Heart right ventricle (tissue), 16 donors: ENCODE measurements around the gene SPSB1. TPM values are rescaled to one million over a fixed set of nuclear protein-coding genes. Genes with fewer than 3 reads are reported as not detected.

Experiments used
- ATAC-seq, 8 donors: fragments of 200-7000 bp; cut with Tn5 transposase; one replicate each; pipeline ENCODE4 v1.9.1; 2020; ENCODE audit warnings: mild to moderate bottlenecking in 8 of 8, moderate library complexity in 8 of 8, moderate number of reproducible peaks in 1 of 8
- DNase-seq, 2 donors: peaks; one replicate each; pipeline ENCODE4 v3.0.0-alpha.2; 2020
- H3K27ac ChIP-seq, 10 donors: fragments of 200-600 bp; sonication (generic) in 2 of 10; one replicate each; pipeline versions ENCODE4 v1.5.0 to v1.8.0; 2020 to 2022; ENCODE audit warnings: mild to moderate bottlenecking in 3 of 10
- H3K27me3 ChIP-seq, 7 donors: fragments of 200-600 bp; one replicate each; pipeline ENCODE4 v1.8.0; 2021 to 2022; ENCODE audit warnings: mild to moderate bottlenecking in 2 of 7
- H3K36me3 ChIP-seq, 9 donors: fragments of 200-600 bp; sonication (generic) in 1 of 9; one replicate each; pipeline versions ENCODE4 v1.5.0 to v1.8.0; 2020 to 2022; ENCODE audit warnings: mild to moderate bottlenecking in 2 of 9
- H3K4me1 ChIP-seq, 9 donors: fragments of 200-600 bp; sonication (generic) in 1 of 9; one replicate each; pipeline versions ENCODE4 v1.5.0 to v1.8.0; 2020 to 2022; ENCODE audit warnings: mild to moderate bottlenecking in 4 of 9
- H3K4me3 ChIP-seq, 10 donors: fragments of 200-600 bp; sonication (generic) in 2 of 10; one replicate each; pipeline versions ENCODE4 v1.5.0 to v1.8.0; 2020 to 2022; ENCODE audit warnings: mild to moderate bottlenecking in 7 of 10, moderate library complexity in 2 of 10
- H3K9me3 ChIP-seq, 11 donors: fragments of 200-600 bp in 10 of 11; sonication (generic) in 2 of 11; one replicate each; pipeline versions ENCODE4 v1.5.0 to v1.8.0; 2013 to 2022; ENCODE audit warnings: mild to moderate bottlenecking in 2 of 11, control low read depth in 1 of 11, moderate library complexity in 1 of 11
- WGBS, 2 donors: extraction: QIAGEN DNeasy Blood & Tissue Kit; methylation state at CpG; one replicate each; pipeline ENCODE4 v1.1.7; 2013; ENCODE audit warnings: inconsistent platforms in 1 of 2; 5-methylcytosine and 5-hydroxymethylcytosine counted together
- intact Hi-C, 10 donors: fragments of 100-400 bp; cut with DNase I; formaldehyde crosslinking; loops; one replicate each; pipeline versions ENCODE4 v1.11.1 to v1.14.2; 2022
- polyA plus RNA-seq, 2 donors: library from polyadenylated mRNA; stranded (reverse); fragments of 200-250 nt; gene quantifications; one replicate each; pipeline ENCODE4 v1.2.3, GENCODE V29; 2013
- total RNA-seq, 10 donors: library from RNA; stranded (reverse); fragmentation: NEBNext Ultra II Directional in 3 of 10; extraction: Animal tissue kit (Norgen Biotek cat#: 25700) in 3 of 10; gene quantifications; one replicate each; pipeline versions ENCODE4 v1.2.1 to v1.2.4, GENCODE V29; 2021 to 2023
- TF ChIP-seq, protein P1 (sequence below), 9 donors: fragments of 200-600 bp; sonication (generic) in 2 of 9; IDR thresholded peaks; one replicate each; pipeline versions ENCODE4 v1.5.0 to v1.8.0; 2021 to 2022; ENCODE audit warnings: antibody characterized with exemption in 9 of 9, mild to moderate bottlenecking in 5 of 9, moderate library complexity in 1 of 9
- donor health status: Arrhythmogenic right ventricular cardiomyopathy.
- donor health status: ischemic (EF 13 %, LVEDD 7.1; RV severe dilation, severe dysfunction).
- donor health status: healthy with polysubstance abuse.
- donor health status: DM: no; HTN: yes; CAD: no.
- donor health status: DM: no; HTN: no; CAD: no.
- donor health status: ischemic (EF 25% LVEDD 6.9; RV normal size, moderate dysfunction).
- donor health status: ischemic (EF 25% LVEDD 5.7; RV mildly dilated, moderate dysfunction).
- donor health status: healthy.
- donor health status: DM: yes; HTN: yes; CAD: no.
- donor health status: Ischemic cardiomyopathy.
- donor health status: ischemic (EF 35%, LVEDD 5.7; RV mildly dilated, moderate dysfunction).
- donor health status: nonischemic (EF 11% LVEDD 7.7; RV severe dilation, severe dysfunction).
- donor health status: DM: yes; HTN: yes; CAD: no.
- donor health status: PGD.
- donor health status: ischemic (EF 29% LVEDD 5.4; RV normal size, mild dysfunction).
- donor health status: nonischemic (EF 23%, LVEDD 6.1; RV moderate dilation, normal function).

The SPSB1 gene
- total and polyA plus RNA-seq, 12 donors: 5.5 to 16.5 (median 8.8) TPM

DNA sequence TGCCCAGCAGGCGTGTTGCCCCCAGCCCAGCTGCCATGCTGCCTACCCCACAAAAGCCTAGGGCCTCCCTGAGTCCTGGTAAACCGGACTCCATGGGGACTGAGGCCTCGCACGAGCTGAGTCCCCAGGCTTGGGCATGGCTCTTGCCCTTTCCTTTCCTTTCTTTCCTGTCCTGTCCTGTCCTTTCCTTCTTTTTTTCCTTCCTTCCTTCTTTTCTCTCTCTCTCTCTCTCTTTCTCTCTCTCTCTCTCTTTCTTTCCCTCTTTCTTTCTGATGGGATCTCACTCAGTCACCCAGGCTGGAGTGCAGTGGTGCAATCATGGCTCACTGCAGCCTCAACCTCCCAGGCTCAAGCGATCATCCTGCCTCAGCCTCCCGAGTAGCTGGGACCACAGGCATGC is 104.4 kb downstream of the SPSB1 start:
- ATAC-seq (no peak), DNase-seq (no peak)
- H3K4me3 ChIP-seq: no peak overlapping the region
- TF ChIP-seq, protein P1, sequence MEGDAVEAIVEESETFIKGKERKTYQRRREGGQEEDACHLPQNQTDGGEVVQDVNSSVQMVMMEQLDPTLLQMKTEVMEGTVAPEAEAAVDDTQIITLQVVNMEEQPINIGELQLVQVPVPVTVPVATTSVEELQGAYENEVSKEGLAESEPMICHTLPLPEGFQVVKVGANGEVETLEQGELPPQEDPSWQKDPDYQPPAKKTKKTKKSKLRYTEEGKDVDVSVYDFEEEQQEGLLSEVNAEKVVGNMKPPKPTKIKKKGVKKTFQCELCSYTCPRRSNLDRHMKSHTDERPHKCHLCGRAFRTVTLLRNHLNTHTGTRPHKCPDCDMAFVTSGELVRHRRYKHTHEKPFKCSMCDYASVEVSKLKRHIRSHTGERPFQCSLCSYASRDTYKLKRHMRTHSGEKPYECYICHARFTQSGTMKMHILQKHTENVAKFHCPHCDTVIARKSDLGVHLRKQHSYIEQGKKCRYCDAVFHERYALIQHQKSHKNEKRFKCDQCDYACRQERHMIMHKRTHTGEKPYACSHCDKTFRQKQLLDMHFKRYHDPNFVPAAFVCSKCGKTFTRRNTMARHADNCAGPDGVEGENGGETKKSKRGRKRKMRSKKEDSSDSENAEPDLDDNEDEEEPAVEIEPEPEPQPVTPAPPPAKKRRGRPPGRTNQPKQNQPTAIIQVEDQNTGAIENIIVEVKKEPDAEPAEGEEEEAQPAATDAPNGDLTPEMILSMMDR (IDR thresholded peaks at IDR 0.05): no peak
- no peaks in the 10 kb centered on the region for H3K36me3 ChIP-seq
- H3K9me3 ChIP-seq: peaks cover 0 to 10% (median 0%) of the 10 kb centered on the region in 11 donors
- H3K27me3 ChIP-seq: peaks cover 0 to 6% (median 0%) of the 10 kb centered on the region in 7 donors
- 87 to 89% methylated on average over 6 of the region's 6 CpGs for WGBS, 2 donors
- peaks cover 17 to 41% (median 28%) of the 10 kb centered on the region in 9 donors for H3K4me1 ChIP-seq
- intact Hi-C loops: no loop called here
- H3K27ac ChIP-seq: no peak overlapping the region

DNA sequence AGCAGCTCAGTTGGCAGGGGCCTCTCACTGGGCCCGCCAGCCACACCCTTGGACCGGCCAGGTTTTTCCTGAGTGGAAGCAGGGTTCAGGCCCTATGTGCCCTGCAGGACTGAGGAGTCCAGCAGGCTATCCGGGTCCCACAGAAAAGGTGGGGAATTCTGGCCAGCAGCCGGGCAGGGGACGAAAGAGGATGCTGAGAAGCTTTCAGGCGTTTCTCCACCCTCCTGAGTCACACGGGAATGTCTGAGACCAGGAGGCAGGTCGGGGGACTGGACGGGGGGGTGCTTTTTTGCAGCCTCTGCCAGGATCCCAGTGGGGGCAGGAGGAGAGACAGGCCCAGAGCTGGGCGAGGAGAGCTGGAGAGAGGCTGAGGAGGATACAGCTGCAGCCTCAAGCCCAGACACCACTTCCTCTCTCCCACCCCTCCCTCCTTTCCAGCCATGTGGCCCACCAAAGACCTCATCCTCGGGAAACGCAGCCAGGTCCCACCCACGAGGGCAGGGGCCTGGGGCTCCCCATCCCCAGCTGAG is 105.4 kb downstream of the SPSB1 start:
- Histone ChIP-seq H3K27me3 (peaks cover 0 to 6% (median 0%) of the 10 kb centered on the region in 7 donors), H3K36me3 (no peaks in the 10 kb centered on the region), H3K27ac (no peak overlapping the region), H3K4me1 (peaks cover 18 to 47% (median 33%) of the 10 kb centered on the region in 9 donors), H3K9me3 (peaks cover 0 to 10% (median 0%) of the 10 kb centered on the region in 11 donors), H3K4me3 (no peak overlapping the region)
- DNase-seq: no peak
- intact Hi-C loops: no loop called here
- 54 to 56% methylated on average over 13 of the region's 13 CpGs for WGBS, 2 donors
- ATAC-seq: peak in 2 of 8 donors; percentile 24 to 35
- TF ChIP-seq, protein P1 (IDR thresholded peaks at IDR 0.05): no peak

DNA sequence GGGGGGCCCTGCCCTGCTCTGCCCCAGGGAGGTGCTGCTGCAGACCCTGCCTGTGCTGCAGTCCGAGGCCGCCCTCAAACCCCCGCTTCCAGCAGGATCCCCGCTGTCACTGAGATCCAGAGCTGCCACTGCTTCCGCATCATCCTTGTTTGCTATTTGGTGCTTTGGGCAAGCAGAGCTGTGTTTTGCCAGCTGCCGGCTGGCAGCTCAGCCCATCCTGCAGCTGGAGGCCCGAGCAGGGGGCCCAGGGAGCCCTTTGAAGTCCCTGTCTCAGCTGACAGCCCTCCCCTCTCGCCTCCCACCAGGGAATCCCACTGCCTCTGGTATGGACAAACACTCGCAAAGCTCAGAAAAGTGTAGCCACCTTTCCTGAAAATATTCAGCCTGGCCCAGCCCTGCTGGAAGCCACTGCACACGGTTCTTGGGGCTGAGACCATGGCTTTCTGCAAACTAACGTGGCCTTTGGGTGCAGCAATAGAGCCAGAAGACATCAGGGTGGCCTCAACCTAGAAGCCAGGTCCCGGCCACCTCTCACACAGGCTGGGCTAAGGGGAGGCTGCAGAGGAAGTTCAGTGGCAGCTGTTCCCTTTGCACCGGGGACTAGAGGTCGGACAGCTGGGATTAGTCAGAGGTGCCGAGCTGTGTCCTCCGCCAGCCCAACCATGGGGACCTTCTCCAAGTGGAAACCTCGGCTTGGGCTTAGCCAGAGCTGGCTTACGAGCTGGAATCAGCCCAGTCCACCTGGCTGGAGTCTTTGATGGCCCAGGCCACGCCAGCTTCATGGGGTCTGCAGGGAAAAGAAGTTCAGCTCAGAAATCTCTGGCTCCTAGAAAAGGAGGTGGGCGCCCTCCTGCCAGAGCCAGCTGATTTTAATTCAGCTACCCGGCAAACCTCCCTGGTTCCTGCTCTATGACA is 107.1 kb downstream of the SPSB1 start:
- H3K4me1 ChIP-seq: peaks cover 18 to 47% (median 33%) of the 10 kb centered on the region in 9 donors
- 50% methylated on average over 21 of the region's 21 CpGs for WGBS, 2 donors
- peak overlapping the region; percentile 60 to 84 (median 73) for H3K27ac ChIP-seq
- TF ChIP-seq, protein P1 (IDR thresholded peaks at IDR 0.05): no peak
- H3K9me3 ChIP-seq: peaks cover 0 to 9% (median 0%) of the 10 kb centered on the region in 11 donors
- H3K36me3 ChIP-seq: no peaks in the 10 kb centered on the region
- intact Hi-C loops: loop anchor here in 1 of 10 donors (5.0 kb wide), 1 partner anchor 43 kb away; no protein-coding TSS in a partner anchor
- DNase-seq: peak; percentile 54 to 60
- H3K27me3 ChIP-seq: peaks cover 0 to 6% (median 0%) of the 10 kb centered on the region in 7 donors
- peak; percentile 39 to 79 (median 60) for ATAC-seq
- no peak overlapping the region for H3K4me3 ChIP-seq

DNA sequence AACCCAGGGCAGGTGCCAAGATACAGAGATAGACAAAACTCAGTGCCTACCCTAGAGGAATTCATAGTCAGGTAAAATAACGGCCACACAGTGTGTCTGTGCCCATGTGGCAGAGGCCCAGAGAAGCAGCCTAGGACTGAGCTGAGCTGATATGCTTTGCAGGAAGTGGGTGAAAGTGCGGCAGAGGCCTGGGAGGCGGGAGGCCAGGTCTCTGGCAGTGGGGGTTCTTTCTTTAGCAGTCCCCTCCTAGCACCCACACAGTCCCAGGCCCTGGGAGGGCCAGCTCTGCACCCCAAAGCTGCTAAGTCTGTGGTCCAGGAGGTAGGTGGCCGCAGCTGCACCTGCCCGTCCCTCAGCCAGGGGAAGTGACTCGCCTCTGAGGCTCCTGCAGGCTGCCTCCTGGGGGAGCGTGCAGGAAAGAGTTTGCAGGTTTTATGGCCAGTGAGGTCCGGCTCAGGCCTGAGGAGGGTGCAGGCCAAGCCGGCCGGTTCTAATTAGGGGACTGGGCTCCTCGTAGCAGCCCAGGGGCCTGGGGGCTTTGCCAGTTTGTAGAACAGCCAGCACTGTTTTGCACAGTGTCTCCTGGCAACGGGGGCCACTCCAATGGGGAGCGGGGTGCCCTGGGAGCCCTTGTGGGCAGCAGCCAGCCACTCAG is 107.9 kb downstream of the SPSB1 start:
- Histone ChIP-seq H3K4me3 (no peak overlapping the region), H3K27ac (peak overlapping the region; percentile 60 to 84 (median 73)), H3K4me1 (peaks cover 18 to 47% (median 33%) of the 10 kb centered on the region in 9 donors), H3K27me3 (peaks cover 0 to 6% (median 0%) of the 10 kb centered on the region in 7 donors), H3K9me3 (peaks cover 0 to under 1% (median 0%) of the 10 kb centered on the region in 11 donors), H3K36me3 (no peaks in the 10 kb centered on the region)
- 47 to 48% methylated on average over 13 of the region's 13 CpGs for WGBS, 2 donors
- intact Hi-C loops: loop anchor here in 1 of 10 donors (5.0 kb wide), 1 partner anchor 42 kb away; no protein-coding TSS in a partner anchor
- DNase-seq: peak in 1 of 2 donors; percentile 40
- TF ChIP-seq, protein P1 (IDR thresholded peaks at IDR 0.05): peak in 1 of 9 donors; percentile 13
- ATAC-seq: peak in 7 of 8 donors; percentile 21 to 72 (median 63)
